Endothelial cell of umbilical vein (primary cell): ENCODE data around the gene ATF5.

Source experiments
- EZH2 ChIP-seq: IDR thresholded peaks from 2 replicates; pipeline ENCODE4 v1.6.1; 2012; ENCODE audit warnings: borderline replicate concordance, low read depth, mild to moderate bottlenecking, moderate library complexity, low read length, inconsistent platforms; ENCODE audit not compliant: severe bottlenecking
- JUN ChIP-seq: IDR thresholded peaks from 2 replicates; pipeline ENCODE4 v1.6.1; 2011; ENCODE audit warnings: borderline replicate concordance, low read depth; ENCODE audit not compliant: insufficient read length, insufficient read depth
- POLR2A ChIP-seq: IDR thresholded peaks from 2 replicates; pipeline ENCODE4 v1.6.1; 2012; ENCODE audit warnings: low read depth, mild to moderate bottlenecking, control low read depth, low read length
- TF ChIP-seq, protein P1 (sequence below), 2 donors: IDR thresholded peaks; 1 replicate in 1 of 2; 2 replicates in 1 of 2; pipeline ENCODE4 v1.5.1; 2011; ENCODE audit warnings: low read length in 2 of 2, mild to moderate bottlenecking in 2 of 2, moderate library complexity in 2 of 2, control low read depth in 1 of 2, inconsistent platforms in 1 of 2, low read depth in 1 of 2; ENCODE audit not compliant: insufficient read depth in 1 of 2; ENCODE audit errors: extremely low read depth in 1 of 2

DNA sequence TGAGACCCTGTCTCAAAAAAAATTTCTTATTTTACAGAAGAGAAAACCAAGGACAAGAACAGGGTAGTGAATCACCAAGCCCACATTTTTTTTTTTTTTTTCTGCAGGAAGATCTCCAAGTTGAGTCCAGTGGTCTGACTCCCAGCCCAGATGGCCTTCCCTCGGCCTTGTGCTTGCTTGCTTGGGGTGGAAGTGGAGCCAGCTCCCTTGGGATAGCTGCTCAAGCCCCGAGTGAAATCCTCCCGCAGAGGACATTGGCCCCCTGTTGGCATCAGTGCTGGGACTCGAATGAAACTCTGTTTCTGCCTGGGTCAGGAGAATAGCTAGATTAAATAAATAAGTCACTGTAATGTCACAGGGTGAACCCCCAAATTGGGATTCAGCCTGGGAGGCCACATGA, 9.7 kb downstream of the ATF5 start:
- TF ChIP-seq, protein P1, sequence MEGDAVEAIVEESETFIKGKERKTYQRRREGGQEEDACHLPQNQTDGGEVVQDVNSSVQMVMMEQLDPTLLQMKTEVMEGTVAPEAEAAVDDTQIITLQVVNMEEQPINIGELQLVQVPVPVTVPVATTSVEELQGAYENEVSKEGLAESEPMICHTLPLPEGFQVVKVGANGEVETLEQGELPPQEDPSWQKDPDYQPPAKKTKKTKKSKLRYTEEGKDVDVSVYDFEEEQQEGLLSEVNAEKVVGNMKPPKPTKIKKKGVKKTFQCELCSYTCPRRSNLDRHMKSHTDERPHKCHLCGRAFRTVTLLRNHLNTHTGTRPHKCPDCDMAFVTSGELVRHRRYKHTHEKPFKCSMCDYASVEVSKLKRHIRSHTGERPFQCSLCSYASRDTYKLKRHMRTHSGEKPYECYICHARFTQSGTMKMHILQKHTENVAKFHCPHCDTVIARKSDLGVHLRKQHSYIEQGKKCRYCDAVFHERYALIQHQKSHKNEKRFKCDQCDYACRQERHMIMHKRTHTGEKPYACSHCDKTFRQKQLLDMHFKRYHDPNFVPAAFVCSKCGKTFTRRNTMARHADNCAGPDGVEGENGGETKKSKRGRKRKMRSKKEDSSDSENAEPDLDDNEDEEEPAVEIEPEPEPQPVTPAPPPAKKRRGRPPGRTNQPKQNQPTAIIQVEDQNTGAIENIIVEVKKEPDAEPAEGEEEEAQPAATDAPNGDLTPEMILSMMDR (IDR thresholded peaks at IDR 0.05; ENCODE audit: extremely low read depth in 1 of 2, insufficient read depth in 1 of 2, low read depth in 1 of 2, low read length in 2 of 2): no peak
- no peak for TF ChIP-seq EZH2
- TF ChIP-seq POLR2A: no peak
- no peak for TF ChIP-seq JUN
